ENCODE measurements around the gene PLXDC2. TPM values are rescaled to one million over a fixed set of nuclear protein-coding genes. Genes with fewer than 3 reads are reported as not detected.

PLXDC2 gene
- total RNA-seq, 2 experiments from 2014 or later, result not detected

DNA sequence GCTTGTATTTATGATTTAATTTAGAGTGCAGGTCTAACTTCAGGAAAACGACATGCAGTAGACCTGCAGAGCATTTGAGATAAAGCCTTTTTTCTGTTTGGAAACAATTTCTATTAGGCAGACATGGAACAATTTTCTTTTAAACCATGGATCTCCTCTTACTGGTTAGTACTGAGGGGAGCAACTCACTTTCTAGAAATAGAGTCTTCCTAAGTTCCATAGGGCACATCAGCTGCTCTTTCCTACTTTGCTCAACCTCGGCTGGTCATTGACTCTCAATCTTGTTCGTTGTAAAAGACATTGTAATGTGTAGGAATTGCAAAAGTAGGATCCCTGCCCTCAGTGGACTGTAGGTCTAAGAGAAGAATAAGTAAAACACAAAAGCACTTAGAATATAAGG lies 58.0 kb downstream of the PLXDC2 start:
- Mint-ChIP-seq H3K27ac (no peak overlapping the region), H3K4me3 (no peak overlapping the region), H3K4me1 (ENCODE audit: low read depth) (no peaks in the 10 kb centered on the region), H3K27me3 (ENCODE audit: low read depth) (no peaks in the 10 kb centered on the region), H3K9me3 (peaks cover 3% of the 10 kb centered on the region), H3K36me3 (ENCODE audit: low read depth) (no peaks in the 10 kb centered on the region)
- no peak for DNase-seq
- CTCF ChIA-PET, result no interaction called here
- intact Hi-C loops (cut with micrococcal nuclease), result no loop called here

DNA sequence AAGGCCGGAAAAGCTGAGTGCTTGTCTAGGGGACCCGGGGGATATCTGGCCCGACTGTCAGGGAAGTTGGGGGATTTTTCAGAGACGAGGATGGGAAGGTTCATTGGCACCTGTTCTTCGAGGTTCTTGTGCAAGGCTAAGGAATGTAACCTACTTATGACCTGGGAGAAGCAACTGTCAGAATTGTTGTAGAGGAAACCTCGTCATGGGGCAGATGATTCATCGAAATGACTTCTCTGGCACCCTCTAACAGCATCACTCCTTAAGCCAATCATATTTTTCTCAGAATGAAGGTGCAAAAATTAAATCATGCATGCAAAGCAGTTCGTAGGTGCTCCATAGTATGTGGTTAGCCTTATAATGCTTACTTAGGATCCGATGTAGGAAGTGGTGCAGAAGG lies 58.6 kb downstream of the PLXDC2 start:
- Mint-ChIP-seq H3K4me1 (ENCODE audit: low read depth) (no peaks in the 10 kb centered on the region), H3K9me3 (peaks cover 3% of the 10 kb centered on the region), H3K36me3 (ENCODE audit: low read depth) (no peaks in the 10 kb centered on the region), H3K27ac (no peak overlapping the region), H3K27me3 (ENCODE audit: low read depth) (no peaks in the 10 kb centered on the region), H3K4me3 (no peak overlapping the region)
- DNase-seq, result no peak
- intact Hi-C loops (cut with micrococcal nuclease), result no loop called here
- CTCF ChIA-PET, result no interaction called here

DNA sequence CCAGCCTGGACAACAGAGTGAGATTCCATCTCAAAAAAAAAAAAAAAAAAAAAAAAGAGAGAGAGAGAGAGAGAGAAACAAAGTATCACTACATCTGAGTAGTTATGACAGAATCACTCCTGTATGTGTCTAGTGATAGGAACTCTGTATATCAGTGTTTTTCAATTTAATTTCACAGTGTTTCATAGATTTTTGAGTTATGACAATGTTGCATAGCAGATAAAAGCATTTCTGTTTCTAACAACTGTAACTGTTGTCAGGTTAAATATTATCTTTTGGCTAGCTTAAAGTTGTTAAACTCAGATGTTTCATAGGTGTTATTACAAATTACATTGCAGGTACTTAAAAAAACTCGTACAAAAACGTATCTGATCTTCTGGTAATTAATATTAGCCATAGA lies 60.3 kb downstream of the PLXDC2 start:
- Mint-ChIP-seq H3K27me3 (ENCODE audit: low read depth) (no peaks in the 10 kb centered on the region), H3K4me3 (no peak overlapping the region), H3K27ac (no peak overlapping the region), H3K9me3 (peaks cover 3% of the 10 kb centered on the region), H3K4me1 (ENCODE audit: low read depth) (no peaks in the 10 kb centered on the region), H3K36me3 (ENCODE audit: low read depth) (no peaks in the 10 kb centered on the region)
- DNase-seq, result no peak
- CTCF ChIA-PET, result no interaction called here
- intact Hi-C loops (cut with micrococcal nuclease), result no loop called here

DNA sequence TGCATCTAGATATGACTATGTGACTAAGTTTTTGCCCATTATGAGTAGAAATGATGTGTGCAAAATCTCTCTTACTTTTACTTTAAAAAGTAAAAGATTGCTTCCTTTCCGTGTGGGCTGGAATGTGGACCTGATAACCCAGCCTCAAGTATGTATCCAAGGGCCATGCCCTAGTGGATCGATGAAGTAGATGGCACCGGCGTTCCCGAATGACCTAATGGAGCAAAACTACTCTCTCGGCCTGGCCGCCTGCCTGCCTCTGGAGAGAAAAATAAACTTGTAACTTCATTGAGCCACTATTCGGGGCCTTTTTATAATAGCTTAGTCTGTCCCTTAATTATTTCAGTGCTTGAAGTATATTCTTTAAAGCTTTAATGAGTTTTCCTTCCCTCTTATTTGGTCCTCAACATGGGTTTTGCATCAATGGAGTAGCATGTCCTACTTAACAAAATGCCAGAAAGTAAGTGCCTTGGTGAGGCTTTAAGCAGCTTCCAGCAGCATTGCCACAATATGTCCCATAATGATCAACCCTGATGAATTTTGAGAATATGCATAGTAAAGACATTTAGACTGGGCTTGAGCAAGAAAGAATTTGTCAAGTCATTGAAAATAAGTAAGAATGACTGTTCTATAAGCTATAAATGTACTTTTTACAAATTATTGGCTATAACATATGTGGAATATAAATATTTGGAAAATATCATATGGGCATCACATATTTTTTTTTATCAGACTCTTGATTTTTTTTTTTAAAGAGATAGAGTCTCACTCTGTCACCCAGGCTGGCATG lies 61.4 kb downstream of the PLXDC2 start:
- CTCF ChIA-PET, result no interaction called here
- no peak overlapping the region for H3K4me3 Mint-ChIP-seq
- H3K9me3 Mint-ChIP-seq, result peaks cover 3% of the 10 kb centered on the region
- no peak overlapping the region for H3K27ac Mint-ChIP-seq
- H3K4me1 Mint-ChIP-seq (ENCODE audit: low read depth), result no peaks in the 10 kb centered on the region
- intact Hi-C loops (cut with micrococcal nuclease), result no loop called here
- no peak for DNase-seq
- H3K27me3 Mint-ChIP-seq (ENCODE audit: low read depth), result no peaks in the 10 kb centered on the region
- H3K36me3 Mint-ChIP-seq (ENCODE audit: low read depth), result no peaks in the 10 kb centered on the region

DNA sequence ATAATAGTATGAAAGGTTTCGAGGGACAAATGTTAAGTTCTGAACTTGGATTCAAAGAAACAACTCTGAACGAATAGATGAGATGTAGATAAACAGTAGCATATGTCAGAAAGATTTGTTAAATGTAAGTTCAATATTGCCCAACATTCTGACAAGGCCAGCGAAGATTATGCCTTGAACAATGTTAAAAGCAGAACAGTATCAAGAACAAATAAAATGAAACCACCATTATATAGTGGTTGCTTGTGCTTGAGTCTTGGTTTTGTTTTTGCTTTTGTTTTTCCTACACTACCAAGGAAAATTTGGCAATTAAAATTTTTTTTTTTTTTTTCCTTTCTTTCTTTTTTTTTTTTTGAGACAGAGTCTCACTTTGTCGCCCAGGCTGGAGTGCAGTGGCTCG lies 66.4 kb downstream of the PLXDC2 start:
- no peak for DNase-seq
- H3K36me3 Mint-ChIP-seq (ENCODE audit: low read depth), result no peaks in the 10 kb centered on the region
- H3K27ac Mint-ChIP-seq, result no peak overlapping the region
- H3K4me1 Mint-ChIP-seq (ENCODE audit: low read depth), result no peaks in the 10 kb centered on the region
- H3K27me3 Mint-ChIP-seq (ENCODE audit: low read depth), result no peaks in the 10 kb centered on the region
- intact Hi-C loops (cut with micrococcal nuclease), result no loop called here
- no peaks in the 10 kb centered on the region for H3K9me3 Mint-ChIP-seq
- CTCF ChIA-PET, result no interaction called here
- H3K4me3 Mint-ChIP-seq, result no peak overlapping the region

DNA sequence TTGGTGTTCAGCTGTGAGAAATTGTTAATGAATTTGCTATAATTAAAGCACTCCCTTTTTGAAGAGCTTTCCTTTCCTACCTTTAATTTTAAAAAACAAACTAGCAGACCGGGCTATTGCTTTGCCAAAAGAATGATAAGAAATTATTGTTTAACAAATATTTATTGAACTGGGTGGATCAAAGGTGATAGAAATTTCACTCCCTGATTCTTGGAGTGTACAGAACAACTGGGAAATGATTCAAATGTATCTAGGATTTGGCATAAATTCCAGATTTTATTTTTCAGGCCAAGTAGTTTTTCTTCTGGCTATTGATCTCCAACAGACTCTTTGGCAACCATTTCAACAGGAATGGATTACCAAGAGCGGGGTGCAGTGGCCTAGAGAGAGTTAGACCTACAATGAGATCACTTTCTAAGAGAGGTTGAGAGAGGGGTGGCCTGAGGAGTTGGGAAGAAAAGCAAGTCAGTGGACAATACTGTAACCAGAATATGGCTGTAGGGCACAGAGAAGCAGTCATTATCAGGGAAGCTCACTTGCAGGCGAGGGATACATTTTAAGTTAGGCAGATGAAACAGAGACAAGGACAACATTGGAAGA lies 71.9 kb downstream of the PLXDC2 start:
- Mint-ChIP-seq H3K9me3 (peaks cover 1% of the 10 kb centered on the region), H3K27ac (no peak overlapping the region), H3K27me3 (ENCODE audit: low read depth) (no peaks in the 10 kb centered on the region), H3K4me1 (ENCODE audit: low read depth) (no peaks in the 10 kb centered on the region), H3K4me3 (no peak overlapping the region), H3K36me3 (ENCODE audit: low read depth) (no peaks in the 10 kb centered on the region)
- DNase-seq, result no peak
- CTCF ChIA-PET, result no interaction called here
- intact Hi-C loops (cut with micrococcal nuclease), result no loop called here

DNA sequence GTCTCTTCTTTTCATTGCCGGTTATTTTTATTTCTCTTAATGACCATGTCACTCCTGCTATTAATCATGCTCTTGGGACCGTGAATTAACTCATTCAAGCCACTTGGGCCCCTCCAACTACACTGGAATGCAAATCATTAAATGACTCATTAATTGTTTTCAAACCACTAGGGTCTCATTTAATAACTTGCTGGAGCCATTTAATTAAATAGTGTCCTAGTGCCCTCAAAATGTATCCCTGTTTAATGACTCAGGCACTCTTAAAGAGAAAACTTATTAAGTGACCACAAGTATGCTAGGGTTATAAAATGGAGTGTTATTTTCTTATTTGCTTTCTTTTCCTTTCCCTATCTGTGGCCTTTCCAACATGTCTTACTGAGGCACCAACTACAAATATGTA lies 73.0 kb downstream of the PLXDC2 start:
- H3K9me3 Mint-ChIP-seq, result peaks cover 3% of the 10 kb centered on the region
- CTCF ChIA-PET, result no interaction called here
- H3K27me3 Mint-ChIP-seq (ENCODE audit: low read depth), result no peaks in the 10 kb centered on the region
- H3K27ac Mint-ChIP-seq, result no peak overlapping the region
- no peak overlapping the region for H3K4me3 Mint-ChIP-seq
- H3K4me1 Mint-ChIP-seq (ENCODE audit: low read depth), result no peaks in the 10 kb centered on the region
- no peak for DNase-seq
- intact Hi-C loops (cut with micrococcal nuclease), result no loop called here
- no peaks in the 10 kb centered on the region for H3K36me3 Mint-ChIP-seq (ENCODE audit: low read depth)

DNA sequence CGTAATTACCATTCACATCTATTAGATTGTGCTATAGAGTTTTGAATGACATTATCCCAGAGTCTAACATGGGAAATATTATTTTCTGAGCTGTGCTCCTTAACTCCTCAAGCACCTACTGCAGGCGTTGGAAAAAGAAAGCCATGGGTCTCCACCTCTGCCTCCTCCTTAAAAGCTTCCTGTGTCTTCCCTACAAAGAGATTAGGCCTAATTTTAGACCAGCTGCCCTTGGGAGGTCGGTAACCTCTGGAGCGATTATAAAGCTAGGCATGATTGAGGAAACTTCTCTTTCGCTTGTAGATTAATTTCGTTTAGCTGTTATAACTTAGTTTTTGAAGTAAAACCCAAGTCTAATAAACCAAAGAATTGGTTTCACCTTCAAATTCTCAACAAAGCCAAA lies 75.2 kb downstream of the PLXDC2 start:
- H3K27ac Mint-ChIP-seq, result no peak overlapping the region
- CTCF ChIA-PET, result no interaction called here
- DNase-seq, result no peak
- no peaks in the 10 kb centered on the region for H3K4me1 Mint-ChIP-seq (ENCODE audit: low read depth)
- H3K36me3 Mint-ChIP-seq (ENCODE audit: low read depth), result no peaks in the 10 kb centered on the region
- no peak overlapping the region for H3K4me3 Mint-ChIP-seq
- peaks cover 10% of the 10 kb centered on the region for H3K9me3 Mint-ChIP-seq
- H3K27me3 Mint-ChIP-seq (ENCODE audit: low read depth), result no peaks in the 10 kb centered on the region
- intact Hi-C loops (cut with micrococcal nuclease), result no loop called here

DNA sequence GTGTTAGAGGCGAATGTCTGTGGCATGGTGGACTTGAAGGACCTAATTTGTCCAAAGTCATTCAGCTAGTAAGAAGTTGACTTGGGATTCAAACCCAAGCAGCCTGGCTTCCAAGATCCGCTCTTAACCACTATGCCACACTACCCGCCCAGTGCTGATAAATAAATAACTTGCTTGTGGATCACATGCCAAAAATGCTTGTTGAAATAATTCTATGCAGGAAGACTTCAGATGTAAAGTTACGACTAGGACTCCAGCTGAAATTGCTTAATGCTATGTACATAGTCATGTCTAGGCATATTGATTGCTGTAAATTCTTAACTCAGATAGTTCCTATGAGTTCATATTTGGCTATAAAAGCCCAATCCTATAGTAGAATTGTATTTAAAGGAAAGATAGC lies 76.0 kb downstream of the PLXDC2 start:
- Mint-ChIP-seq H3K27me3 (ENCODE audit: low read depth) (no peaks in the 10 kb centered on the region), H3K9me3 (peaks cover 10% of the 10 kb centered on the region), H3K36me3 (ENCODE audit: low read depth) (no peaks in the 10 kb centered on the region), H3K27ac (no peak overlapping the region), H3K4me3 (no peak overlapping the region), H3K4me1 (ENCODE audit: low read depth) (no peaks in the 10 kb centered on the region)
- CTCF ChIA-PET, result no interaction called here
- DNase-seq, result no peak
- intact Hi-C loops (cut with micrococcal nuclease), result no loop called here

DNA sequence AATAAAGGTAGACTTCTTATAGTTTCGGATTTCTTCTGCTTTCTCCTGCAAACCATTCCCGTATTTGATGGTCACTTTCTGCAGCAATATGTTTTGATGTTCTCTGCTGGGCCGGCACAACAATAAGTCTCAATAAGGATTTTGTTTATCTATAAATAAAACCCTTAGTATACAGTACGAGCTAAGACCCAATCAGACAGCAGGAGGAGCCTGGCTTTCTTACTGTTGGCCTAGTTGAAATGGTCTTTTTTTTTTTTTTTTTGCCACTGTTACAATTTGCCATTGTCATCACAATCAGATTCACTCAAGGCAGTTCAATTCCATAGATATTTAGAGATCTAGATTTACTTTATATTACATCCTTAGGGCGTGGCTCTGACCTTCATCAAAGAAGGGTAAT lies 76.4 kb downstream of the PLXDC2 start:
- intact Hi-C loops (cut with micrococcal nuclease), result no loop called here
- Mint-ChIP-seq H3K36me3 (ENCODE audit: low read depth) (no peaks in the 10 kb centered on the region), H3K4me3 (no peak overlapping the region), H3K4me1 (ENCODE audit: low read depth) (no peaks in the 10 kb centered on the region), H3K9me3 (peaks cover 10% of the 10 kb centered on the region), H3K27ac (no peak overlapping the region), H3K27me3 (ENCODE audit: low read depth) (no peaks in the 10 kb centered on the region)
- DNase-seq, result no peak
- CTCF ChIA-PET, result no interaction called here

DNA sequence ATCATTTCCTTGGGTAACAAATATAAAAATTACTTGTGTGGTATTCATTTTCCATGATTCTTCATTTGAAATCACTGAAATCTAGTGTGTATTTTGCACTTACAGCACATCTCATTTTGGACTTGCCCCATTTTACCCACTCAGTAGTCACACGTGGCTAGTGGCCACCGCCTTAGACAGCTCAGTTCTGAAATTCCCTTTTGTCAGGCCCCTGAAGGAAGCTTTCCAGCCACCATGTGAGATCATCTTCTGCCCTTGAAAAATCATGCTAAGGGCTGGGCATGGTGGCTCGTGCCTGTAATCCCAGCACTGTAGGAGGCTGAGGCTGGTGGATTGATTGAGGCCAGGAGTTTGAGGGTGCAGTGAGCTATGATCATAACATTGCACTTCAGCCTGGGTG lies 79.3 kb downstream of the PLXDC2 start:
- H3K27me3 Mint-ChIP-seq (ENCODE audit: low read depth), result no peaks in the 10 kb centered on the region
- intact Hi-C loops (cut with micrococcal nuclease), result no loop called here
- H3K9me3 Mint-ChIP-seq, result peaks cover 12% of the 10 kb centered on the region
- H3K36me3 Mint-ChIP-seq (ENCODE audit: low read depth), result no peaks in the 10 kb centered on the region
- CTCF ChIA-PET, result no interaction called here
- H3K4me3 Mint-ChIP-seq, result no peak overlapping the region
- H3K27ac Mint-ChIP-seq, result no peak overlapping the region
- DNase-seq, result no peak
- no peaks in the 10 kb centered on the region for H3K4me1 Mint-ChIP-seq (ENCODE audit: low read depth)

DNA sequence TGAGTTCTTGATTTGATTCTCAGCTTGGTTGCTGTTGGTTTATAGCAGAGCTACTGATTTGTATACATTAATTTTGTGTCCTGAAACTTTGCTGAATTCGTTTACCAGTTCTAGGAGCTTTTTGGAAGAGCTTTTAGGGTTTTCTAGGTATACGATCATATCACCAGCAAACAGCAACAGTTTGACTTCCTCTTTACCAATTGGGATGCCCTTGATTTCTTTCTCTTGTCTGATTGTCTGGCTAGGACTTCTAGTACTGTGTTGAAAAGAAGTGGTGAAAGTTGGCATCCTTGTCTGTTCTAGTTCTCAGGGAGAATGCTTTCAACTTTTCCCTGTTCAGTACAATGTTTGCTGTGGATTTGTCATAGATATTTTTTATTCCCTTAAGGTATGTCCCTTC lies 86.2 kb downstream of the PLXDC2 start:
- Mint-ChIP-seq H3K4me3 (no peak overlapping the region), H3K36me3 (ENCODE audit: low read depth) (no peaks in the 10 kb centered on the region), H3K27ac (no peak overlapping the region), H3K27me3 (ENCODE audit: low read depth) (no peaks in the 10 kb centered on the region), H3K4me1 (ENCODE audit: low read depth) (no peaks in the 10 kb centered on the region), H3K9me3 (peaks cover 5% of the 10 kb centered on the region)
- intact Hi-C loops (cut with micrococcal nuclease), result no loop called here
- CTCF ChIA-PET, result no interaction called here
- no peak for DNase-seq

DNA sequence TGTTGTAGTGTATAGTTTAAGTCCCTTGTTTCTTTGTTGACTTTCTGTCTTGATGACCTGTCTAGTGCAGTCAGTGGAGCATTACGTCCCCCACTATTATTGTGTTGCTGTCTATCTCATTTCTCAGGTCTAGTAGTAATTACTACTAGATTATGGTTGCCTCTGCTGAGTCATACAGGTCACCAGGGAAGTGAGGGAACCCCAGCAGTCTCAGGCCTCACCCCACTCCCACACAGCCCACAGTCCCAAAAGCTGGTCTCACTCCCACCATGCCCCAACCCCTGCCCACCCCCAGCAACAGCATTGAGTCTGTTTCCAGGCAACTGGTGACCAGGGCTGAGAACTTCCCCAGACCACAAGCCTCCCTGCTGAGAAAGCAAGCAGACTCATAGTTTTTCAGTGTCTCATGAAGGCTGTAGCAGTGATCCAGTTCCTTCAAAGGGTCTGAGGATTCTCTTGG lies 88.0 kb downstream of the PLXDC2 start:
- no peak for DNase-seq
- no peak overlapping the region for H3K4me3 Mint-ChIP-seq
- no peak overlapping the region for H3K27ac Mint-ChIP-seq
- intact Hi-C loops (cut with micrococcal nuclease), result no loop called here
- CTCF ChIA-PET, result no interaction called here
- H3K9me3 Mint-ChIP-seq, result peaks cover 3% of the 10 kb centered on the region
- H3K27me3 Mint-ChIP-seq (ENCODE audit: low read depth), result no peaks in the 10 kb centered on the region
- H3K36me3 Mint-ChIP-seq (ENCODE audit: low read depth), result no peaks in the 10 kb centered on the region
- no peaks in the 10 kb centered on the region for H3K4me1 Mint-ChIP-seq (ENCODE audit: low read depth)

Measured in activated naive CD4-positive, alpha-beta T cell treated with anti-CD3 and anti-CD28 coated beads for 36 hours (primary cell).